GM18502 (cell line): Measurements from ENCODE around the gene UGT1A5.
"Not testable (repeated sequence)": the region's sequence is repeated elsewhere in the genome, so short reads cannot be mapped to it uniquely, and the experiment has no call there.

Experiments
- ATAC-seq: cut with Tn5 transposase; IDR thresholded peaks from one replicate; pipeline ENCODE4 v1.9.1; 2021; ENCODE audit warnings: mild to moderate bottlenecking; ENCODE audit not compliant: unreplicated experiment, poor library complexity

Gene UGT1A5

DNA sequence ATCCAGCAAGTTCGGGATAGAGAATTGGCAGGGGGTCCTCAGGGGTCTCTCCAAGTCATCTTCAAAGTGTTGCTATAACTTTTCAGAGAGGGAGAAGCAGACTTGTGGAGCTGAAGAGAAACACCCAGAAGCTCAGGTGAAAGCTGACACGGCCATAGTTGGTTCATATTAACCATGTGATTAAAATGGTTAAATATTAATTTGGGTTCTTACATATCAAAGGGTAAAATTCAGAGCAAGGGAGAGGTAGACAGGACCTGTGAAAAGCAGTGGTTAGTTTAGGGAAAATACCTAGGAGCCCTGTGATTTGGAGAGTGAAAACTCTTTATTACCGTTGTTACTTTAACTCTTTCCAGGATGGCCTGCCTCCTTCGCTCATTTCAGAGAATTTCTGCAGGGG is 20.1 kb upstream of the UGT1A5 start, which contains the start of gene UGT1A6:
Gene UGT1A6 (plus strand): TSS at position 243 of the 400 bp plus-strand sequence. CDS start 115 bp downstream, at position 358.
- no peak for ATAC-seq

DNA sequence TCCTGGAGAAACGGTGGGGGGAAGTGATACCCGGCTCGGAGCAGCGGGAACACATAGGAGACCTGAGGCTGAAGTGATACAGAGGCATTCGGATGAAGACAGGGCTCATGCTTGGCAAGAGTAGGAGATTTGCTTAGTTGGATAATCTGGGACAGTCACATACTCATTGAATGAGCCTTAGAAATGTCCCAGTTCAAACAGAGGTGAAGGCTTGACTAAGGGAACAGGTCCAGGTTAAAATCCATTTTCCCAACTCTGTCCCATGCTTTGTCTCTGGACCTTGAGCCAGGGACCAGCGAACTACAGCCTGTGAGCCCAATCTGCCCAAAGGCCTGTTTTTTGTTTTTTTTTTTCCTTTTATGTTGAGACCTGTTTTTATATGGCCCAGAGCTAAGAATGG is 18.7 kb upstream of the UGT1A5 start:
- ATAC-seq = no peak

DNA sequence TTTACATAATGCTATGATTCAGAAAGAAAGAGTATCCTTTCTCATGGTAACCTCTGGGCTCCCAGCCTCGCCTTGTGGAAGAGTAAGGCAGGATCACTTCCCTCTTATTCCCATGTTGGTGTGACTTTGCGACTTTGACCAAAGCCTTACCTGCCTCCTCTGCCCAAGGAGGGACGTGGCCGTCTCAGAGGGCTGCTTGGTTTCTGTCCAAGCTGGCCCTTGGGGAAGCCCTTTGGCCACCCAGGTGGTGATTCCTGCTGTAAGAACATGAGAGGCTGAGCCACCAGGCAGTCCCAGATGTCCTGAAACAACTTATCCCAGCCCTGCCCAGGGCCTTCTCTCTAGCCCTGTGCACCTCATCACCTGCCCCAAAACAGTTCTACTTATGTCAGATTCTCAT is 14.0 kb upstream of the UGT1A5 start:
- ATAC-seq = no peak

DNA sequence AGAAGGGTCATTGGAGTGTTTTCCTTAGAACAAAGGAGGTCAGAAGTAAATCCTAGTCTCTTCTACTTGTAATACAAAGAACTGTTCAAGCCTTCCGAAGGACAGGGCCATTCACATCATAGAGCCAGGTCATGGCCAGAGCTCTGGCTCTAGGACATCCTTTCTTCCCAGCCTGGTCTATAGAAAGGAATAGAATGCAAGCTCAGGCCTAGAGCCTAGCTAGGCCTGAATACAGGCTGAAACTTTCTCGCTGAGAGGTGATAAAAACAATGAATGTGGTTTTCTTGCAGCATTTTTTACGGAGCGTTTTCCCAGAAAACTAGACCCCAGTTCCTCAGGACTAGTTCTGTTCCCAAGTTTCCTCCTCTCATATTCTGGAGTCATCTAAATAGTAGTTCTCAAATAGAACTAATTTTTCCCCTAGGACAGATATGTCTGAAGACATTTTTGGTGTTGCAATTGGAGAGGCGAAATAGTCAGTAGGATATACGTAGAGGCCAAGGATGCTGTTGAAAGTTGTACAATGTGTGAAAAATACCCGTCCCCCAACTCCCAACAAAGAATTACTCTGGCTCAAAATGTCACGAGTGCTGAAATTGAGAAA is 13.2 kb upstream of the UGT1A5 start:
- ATAC-seq = no peak

DNA sequence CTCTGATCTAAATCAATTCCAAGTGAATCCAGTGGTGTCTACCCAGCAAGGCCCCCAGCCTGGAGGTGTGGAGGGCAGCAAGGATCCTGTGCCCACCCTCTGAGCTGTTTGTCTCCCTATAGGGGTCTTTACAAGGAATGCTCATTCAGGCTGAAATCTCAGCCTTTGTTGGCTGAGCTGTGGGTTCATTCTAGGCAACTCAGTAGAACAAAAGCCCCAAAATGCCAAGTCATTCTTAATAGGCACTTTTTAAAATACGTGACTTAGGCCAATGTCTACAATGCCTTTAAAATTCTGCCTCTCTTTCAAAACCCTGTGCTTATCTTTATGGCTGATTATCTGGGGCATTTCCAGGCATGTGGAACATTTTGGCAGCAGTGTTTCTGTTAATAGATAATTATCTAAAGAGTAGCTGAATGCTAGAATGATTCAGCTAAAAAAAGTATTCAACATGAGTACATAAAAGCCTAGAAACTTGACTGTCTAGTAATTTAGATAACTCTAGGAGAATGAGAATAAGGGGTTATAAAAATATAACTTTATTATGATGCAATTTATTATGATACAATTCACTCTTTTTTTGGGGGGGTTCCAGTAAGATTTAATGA is 12.6 kb upstream of the UGT1A5 start:
- no peak for ATAC-seq

DNA sequence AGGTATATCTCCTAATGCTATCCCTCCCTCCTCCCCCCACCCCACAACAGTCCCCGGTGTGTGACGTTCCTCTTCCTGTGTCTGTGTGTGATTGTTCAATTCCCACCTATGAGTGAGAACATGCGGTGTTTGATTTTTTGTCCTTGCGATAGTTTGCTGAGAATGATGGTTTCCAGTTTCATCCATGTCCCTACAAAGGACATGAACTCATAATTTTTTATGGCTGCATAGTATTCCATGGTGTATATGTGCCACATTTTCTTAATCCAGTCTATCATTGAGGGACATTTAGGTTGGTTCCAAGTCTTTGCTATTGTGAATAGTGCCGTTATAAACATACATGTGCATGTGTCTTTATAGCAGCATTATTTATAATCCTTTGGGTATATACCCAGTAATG is 11.9 kb upstream of the UGT1A5 start:
- not testable (repeated sequence) for ATAC-seq

DNA sequence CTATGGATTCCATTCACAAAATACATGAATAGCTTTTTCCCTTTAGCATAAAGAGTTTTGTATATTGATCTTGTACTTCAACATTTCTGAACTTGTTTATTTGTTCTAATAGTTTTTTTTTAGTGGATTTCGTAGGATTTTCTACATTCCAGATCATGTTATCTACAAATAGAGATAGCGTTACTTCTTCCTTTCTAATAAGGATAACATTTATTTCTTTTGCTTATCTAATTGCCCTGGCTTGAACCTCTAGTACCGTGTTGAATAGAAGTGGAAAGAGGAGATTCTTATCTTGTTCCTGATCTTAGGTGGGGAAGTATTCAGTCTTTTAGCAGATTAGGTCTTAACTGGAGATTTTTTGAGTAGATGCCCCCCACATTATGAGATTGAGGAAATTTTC is 10.5 kb upstream of the UGT1A5 start:
- no peak for ATAC-seq

DNA sequence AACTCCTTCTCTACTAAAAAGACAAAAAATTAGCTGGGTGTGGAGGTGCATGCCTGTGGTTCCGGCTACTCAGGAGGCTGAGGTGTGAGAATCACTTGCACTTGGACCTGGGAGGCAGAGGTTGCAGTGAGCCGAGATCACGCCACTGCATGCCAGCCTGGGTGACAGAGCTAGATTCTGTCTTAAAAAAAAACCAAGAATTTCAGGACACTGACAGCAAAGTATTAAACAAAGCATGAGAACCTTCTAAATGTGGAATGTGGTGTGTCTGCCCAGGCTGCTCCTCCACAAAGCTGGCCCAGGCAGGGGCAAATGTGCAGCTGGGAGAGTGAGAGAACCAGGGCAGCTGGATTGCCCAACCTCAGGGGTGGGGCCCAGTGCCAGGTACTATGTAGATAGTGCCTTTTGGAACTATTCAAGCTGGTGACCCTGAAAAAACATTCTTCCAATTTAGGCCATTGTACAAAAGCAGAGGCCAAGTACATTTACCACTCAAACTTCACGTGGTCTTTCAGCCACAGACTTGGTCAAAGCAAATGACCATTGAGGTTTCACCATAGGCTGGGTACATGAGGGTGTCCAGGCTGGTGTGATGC is 6.7 kb upstream of the UGT1A5 start:
- ATAC-seq = no peak

DNA sequence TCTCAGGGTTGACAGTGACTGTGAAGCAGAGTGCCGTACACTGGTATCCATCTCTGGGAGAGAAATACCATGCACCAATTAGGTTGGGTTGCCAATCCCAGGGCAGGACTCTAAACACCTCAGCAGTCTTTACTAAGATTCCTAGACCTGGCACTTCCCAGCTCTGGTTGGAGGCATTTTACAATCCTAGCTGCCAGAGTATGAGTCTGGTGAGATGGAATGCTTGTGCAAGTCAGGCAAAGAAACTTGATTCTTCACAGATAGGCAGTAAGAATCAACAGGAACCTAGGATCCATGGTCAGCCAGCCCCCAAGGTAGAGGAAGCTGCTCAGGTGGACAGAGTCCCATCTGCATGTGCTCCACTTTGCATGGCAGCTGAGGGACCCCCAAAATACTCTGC is 6.0 kb upstream of the UGT1A5 start:
- ATAC-seq = no peak

DNA sequence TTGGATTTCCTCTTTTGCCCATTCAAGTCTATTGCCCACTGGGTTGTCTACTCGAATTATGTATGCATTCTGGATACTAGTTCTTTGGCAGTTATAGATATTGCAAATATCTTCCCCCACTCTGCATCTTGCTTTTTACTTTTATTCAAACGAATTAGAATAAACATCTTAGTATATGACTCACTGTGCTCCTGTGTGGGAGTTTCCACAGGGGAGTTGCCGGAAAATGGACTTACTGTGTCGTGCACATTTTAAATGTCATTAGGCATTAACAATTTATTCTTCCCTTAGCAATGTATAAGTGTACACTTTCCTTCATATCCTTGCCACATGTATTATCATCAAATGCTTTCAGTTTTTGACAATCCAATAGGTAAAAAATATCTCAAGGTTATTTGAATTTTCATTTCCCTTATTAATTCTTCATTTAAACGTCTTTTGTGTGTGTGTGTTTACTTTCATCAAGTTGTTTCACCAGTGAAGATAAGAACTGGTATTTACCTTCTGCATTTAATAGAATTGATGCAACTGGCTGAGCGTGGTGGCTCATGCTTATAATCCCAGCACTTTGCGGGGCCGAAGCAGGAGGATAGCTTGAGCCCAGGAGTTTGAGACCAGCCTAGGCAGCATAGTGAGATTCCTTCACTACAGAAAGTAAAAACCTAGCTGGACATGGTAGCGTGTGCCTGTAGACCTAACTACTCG is 4.6 kb upstream of the UGT1A5 start:
- ATAC-seq = no peak

DNA sequence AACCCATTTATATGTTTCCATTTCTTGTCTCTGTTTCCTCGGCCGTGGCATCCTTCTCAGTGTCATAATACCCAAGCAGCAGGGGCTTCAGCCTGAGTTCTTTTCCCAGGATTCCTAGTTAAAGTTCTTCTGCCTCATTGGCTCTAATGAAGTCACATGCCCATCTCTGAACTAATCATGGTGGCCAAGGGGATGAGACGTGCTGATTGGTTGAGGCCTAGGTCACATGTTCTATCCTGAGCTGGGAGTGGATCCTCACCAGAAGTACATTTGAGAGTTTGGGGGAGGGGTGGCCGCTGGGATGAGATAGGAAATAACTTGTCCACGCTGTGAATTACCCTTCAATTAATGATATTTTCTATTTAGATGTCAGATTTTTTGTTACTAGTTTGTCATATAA is 3.8 kb upstream of the UGT1A5 start:
- no peak for ATAC-seq

DNA sequence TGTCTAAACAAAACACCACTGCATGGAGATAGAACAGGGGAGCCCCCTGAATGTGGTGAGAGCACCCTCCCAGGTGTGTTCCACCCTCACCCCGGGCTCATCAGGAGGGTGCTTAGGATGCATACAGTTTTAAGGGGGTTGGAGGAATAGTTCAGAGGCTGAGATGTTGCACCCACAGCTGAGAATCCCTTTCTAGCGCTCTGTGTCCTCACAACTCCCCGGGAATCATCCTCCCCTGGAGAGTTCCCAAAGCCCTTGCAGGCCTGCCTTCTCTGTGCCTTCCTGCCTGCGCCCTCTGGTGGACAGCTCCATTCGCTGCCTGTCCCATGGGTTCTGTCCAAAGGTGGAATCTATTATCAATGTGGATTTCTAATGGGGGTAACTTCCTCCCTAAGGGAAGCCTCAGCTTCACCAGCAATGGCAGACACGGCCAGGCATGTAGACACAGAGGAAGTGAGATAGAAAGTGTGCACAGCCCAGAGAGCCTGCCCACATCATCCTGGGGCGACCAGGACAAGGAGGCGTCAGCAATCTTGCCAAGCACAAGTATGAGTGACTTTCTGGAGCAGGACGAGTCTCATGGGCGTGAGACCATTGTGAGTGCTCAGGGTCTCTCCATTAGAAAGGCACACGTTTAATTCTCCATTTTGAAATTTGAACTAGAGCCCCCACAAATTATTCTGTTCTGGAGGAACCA is 1.2 kb upstream of the UGT1A5 start:
- peak; percentile 50 for ATAC-seq

DNA sequence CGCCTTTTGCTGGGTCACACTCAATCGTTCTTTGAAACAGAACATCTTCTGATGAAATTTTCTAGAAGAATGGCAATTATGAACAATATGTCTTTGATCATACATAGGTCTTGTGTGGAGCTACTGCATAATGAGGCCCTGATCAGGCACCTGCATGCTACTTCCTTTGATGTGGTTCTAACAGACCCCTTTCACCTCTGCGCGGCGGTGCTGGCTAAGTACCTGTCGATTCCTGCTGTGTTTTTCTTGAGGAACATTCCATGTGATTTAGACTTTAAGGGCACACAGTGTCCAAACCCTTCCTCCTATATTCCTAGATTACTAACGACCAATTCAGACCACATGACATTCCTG is 532 bp downstream of the UGT1A5 start:
- ATAC-seq = no peak

DNA sequence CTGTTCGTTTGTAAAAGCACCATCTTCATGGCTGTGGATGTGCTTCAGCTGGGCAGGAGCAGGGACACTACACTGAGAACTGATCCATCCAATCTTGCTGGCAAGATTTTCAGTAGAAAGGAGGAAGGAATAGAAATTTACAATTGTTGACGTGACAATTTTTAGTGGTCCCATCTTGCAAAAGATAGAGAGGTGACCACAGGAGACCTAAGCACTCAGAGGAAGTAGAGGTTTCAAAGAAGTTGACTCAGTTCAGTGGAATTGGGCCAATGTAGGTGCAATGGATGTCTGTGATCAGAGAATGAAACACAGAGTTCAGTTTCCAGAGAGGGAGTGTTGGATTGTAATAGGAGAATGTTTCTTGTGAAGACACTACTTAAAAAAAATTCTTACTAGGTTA is 1.4 kb downstream of the UGT1A5 start:
- ATAC-seq = no peak

DNA sequence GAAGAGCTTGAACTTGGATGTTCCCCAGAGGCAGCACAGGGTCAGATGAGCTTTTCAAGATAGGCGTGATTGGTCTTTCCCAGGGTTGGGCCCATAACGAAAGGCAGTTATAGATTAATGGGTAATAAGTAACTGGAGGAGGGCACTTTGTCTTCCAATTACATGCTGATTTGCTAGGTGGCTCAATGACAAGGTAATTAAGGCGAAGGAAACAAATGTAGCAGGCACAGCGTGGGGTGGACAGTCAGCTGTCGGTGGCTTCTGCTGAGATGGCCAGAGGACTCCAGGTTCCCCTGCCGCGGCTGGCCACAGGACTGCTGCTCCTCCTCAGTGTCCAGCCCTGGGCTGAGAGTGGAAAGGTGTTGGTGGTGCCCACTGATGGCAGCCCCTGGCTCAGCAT is 5.8 kb downstream of the UGT1A5 start, which contains the start of gene UGT1A4:
Gene UGT1A4 (plus strand): TSS at position 185 of the 400 bp plus-strand sequence. CDS start 85 bp downstream, at position 270.
- ATAC-seq = no peak

DNA sequence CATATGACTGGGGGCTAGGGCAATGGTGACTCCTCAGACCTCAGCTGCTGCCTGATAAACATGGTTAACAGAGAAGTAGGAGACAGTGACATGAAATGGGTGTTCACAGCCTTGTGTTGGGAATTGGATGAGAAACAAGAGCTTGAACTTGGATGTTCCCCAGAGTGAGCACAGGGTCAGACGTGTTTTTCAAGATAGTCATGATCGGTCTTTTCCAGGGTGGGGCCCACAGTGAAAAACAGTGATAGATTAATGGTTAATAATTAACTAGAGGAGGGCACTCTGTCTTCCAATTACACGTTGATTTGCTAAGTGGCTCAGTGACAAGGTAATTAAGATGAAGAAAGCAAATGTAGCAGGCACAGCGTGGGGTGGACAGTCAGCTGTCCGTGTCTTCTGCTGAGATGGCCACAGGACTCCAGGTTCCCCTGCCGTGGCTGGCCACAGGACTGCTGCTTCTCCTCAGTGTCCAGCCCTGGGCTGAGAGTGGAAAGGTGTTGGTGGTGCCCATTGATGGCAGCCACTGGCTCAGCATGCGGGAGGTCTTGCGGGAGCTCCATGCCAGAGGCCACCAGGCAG is 16.1 kb downstream of the UGT1A5 start, which contains the start of gene UGT1A3:
Gene UGT1A3 (plus strand): TSS at position 320 of the 579 bp plus-strand sequence. CDS start 85 bp downstream, at position 405.
- no peak for ATAC-seq

DNA sequence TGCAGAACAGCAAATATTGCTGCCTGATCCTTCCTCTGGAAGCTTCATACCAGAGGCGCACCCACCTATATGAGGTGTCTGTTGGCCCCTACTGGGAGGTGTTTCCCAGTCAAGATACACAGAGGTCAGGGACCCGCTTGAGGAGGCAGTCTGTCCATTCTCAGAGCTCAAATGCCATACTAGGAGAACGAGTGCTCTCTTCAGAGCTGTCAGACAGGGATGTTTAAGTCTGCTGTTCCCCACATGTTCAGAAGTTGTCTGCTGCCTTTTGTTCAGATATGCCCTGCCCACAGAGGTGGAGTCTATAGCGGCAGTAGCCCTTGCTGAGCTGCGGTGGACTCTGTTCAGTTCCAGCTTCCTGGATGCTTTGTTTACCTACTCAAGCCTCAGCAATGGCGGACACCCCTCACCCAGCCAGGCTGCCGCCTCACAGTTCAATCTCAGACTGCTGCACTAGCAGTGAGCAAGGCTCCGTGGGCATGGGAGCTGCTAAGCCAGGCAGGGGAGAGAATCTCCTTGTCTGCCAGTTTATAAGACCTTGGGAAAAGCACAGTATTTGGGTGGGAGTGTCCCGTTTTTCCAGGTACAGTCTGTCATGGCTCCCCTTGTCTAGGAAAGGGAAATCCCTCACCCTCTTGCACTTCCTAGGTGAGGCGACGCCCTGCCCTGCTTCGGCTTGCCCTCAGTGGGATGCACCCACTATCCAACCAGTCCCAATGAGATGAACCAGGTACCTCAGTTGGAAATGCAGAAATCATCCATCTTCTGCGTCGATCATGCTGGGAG is 24.4 kb downstream of the UGT1A5 start:
- ATAC-seq = not testable (repeated sequence)

DNA sequence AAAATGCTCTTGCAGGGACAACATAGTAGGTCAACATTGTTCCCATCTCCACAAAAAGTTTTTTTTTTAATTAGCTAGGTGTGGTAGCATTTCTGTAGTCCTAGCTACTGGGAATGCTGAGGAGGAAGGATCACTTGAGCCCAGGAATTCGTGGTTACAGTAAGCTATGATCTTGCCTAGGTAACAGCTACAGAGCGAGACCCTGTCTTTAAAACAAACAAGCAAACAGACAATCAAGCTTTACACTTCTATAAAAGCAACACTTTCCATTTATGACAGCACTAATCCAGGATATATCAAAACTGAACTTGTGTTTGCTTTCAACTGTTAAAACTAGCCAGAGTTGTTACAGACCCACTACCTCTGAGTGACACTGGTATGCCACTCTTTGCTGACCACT is 28.2 kb downstream of the UGT1A5 start:
- ATAC-seq = no peak

DNA sequence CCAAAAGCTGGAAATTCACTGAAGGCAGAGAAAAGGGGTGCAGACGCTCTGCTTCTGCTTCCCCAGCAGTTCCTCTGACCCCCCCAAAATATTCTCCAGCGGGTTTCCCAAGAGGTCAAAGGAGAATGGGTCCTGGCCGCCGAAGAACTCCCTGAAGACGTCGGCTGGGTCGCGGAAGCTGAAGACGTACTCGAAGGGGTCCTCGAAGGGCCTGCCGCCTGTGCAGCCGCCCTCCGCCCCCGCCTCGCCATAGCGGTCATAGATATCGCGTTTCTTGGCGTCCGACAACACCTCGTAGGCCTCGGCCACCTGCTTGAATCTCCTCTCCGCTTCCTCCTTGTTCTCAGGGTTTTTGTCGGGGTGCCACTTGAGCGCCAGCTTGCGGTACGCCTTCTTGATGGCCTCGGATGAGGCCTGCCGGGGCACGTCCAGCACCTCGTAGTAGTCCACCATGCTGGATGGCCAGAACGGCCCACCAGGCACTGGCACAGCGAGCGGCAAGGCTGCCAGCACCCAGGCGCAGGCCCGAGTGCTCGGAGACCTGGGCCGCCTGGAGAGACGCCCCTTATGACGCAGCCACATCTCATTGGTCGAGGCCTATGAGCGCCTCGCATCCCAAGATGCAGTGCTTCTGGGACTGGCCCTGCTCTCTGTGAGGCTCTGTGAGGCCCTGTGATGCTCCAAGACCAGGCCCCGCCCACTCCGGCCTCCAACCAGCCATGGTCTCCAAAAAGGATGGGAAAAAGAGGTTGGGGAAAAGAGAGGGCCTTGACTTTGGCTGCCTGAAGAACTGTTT is 31.0 kb downstream of the UGT1A5 start:
- no peak for ATAC-seq
